A549 (cell line): ENCODE results near the gene CD151.
A peak's percentile ranks its signal among the peaks of the same experiment; 100 is the strongest.

Experiments
- CBX8 ChIP-seq: fragments of 200-600 bp; sonication (generic); IDR thresholded peaks from 2 replicates; pipeline ENCODE4 v1.6.1; 2016
- HDAC2 ChIP-seq: fragments of 200-600 bp; sonication (generic); IDR thresholded peaks from 2 replicates; pipeline ENCODE4 v1.6.1; 2016
- HOXA7 ChIP-seq: fragments of 250-450 bp; sonication (Bioruptor Pico); IDR thresholded peaks from 2 replicates; pipeline ENCODE4 v1.5.0; 2020; ENCODE audit warnings: mild to moderate bottlenecking, moderate library complexity
- JUN ChIP-seq, 2 experiments: fragments of >200 bp; sonication (Bioruptor Twin); formaldehyde crosslinking; IDR thresholded peaks; 2 replicates in 1 of 2; 3 replicates in 1 of 2; pipeline ENCODE4 v1.6.1; 2016 to 2017
- MAFK ChIP-seq: fragments of 450-650 bp; IDR thresholded peaks from 2 replicates; pipeline ENCODE4 v1.6.1; 2014; ENCODE audit not compliant: partially characterized antibody
- MAZ ChIP-seq: fragments of 150-350 bp; IDR thresholded peaks from 2 replicates; pipeline ENCODE4 v1.6.1; 2014; ENCODE audit warnings: antibody characterized with exemption, low read depth, low read length, borderline replicate concordance
- MYC ChIP-seq: IDR thresholded peaks from 2 replicates; pipeline ENCODE4 v1.6.1; 2012; ENCODE audit warnings: mild to moderate bottlenecking, inconsistent platforms, low read length, improper control_type of control experiment, borderline replicate concordance
- NR3C1 ChIP-seq: fragments of >200 bp; sonication (Bioruptor Twin); formaldehyde crosslinking; IDR thresholded peaks from 3 replicates; pipeline ENCODE4 v1.6.1; 2017
- POLR2A ChIP-seq: IDR thresholded peaks from 2 replicates; pipeline ENCODE4 v1.6.1; 2012; ENCODE audit warnings: mild to moderate bottlenecking, low read length
- SREBF2 ChIP-seq: fragments of 450-650 bp; IDR thresholded peaks from 2 replicates; pipeline ENCODE4 v1.6.1; 2014; ENCODE audit warnings: mild to moderate bottlenecking, moderate library complexity
- TP53 ChIP-seq: fragments of 250-450 bp; sonication (Bioruptor Pico); IDR thresholded peaks from 2 replicates; pipeline ENCODE4 v1.5.0; 2021; ENCODE audit warnings: mild to moderate bottlenecking, moderate library complexity
- TF ChIP-seq, protein P1 (sequence below): IDR thresholded peaks from 2 replicates; pipeline ENCODE4 v1.6.1; 2012
- TF ChIP-seq, protein P2 (sequence below): fragments of >200 bp; sonication (Bioruptor Twin); formaldehyde crosslinking; IDR thresholded peaks from 3 replicates; pipeline ENCODE4 v1.5.1; 2016
- TF ChIP-seq, protein P3 (sequence below): IDR thresholded peaks from 2 replicates; pipeline ENCODE4 v1.6.1; 2012; ENCODE audit warnings: low read depth, borderline replicate concordance

DNA sequence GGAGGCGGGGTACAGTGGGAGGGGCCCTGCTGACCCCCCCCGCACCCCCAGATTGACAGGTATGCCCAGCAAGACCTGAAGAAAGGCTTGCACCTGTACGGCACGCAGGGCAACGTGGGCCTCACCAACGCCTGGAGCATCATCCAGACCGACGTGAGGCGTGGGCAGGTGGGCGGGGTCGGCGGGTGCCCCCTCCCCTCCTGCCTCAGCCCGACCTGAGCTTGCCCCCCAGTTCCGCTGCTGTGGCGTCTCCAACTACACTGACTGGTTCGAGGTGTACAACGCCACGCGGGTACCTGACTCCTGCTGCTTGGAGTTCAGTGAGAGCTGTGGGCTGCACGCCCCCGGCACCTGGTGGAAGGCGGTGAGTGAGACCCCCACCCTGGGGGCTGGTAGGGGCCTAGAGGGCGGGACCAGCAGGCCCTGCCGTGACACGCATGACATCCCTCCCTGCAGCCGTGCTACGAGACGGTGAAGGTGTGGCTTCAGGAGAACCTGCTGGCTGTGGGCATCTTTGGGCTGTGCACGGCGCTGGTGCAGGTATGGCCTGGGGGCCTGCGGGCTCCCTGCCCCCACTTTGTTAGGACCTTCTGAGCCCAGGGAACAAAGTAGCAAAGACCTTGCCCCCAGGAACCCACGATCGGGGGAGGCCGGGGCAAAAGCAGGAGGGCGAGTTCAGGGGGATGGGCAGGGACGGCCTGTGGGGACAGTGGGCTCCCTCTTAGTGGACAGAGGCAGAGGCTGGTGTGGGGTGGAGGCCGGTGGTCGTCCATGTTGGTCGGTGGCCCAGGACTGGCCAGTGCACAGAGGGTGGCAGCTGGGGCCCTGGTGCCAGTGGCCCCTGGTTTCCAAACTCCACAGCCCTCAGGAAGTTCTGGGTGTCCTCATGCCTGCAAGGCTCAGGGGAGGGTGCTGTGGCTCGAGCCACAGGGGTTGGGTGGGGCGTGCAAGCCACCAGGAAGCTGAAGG lies 33.0 kb downstream of the CD151 start:
- TF ChIP-seq HOXA7 (CRISPR knock-in tag) (no peak), POLR2A (no peak), MAFK (no peak), TP53 (CRISPR knock-in tag) (no peak), JUN (IDR thresholded peaks at IDR 0.05) (peak in 1 of 2 experiments; percentile 18; a peak in 1 of 5 replicates), SREBF2 (no peak), MYC (no peak), NR3C1 (no peak), CBX8 (no peak), HDAC2 (no peak), MAZ (no peak)
- TF ChIP-seq, protein P1, sequence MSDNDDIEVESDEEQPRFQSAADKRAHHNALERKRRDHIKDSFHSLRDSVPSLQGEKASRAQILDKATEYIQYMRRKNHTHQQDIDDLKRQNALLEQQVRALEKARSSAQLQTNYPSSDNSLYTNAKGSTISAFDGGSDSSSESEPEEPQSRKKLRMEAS, result no peak
- TF ChIP-seq, protein P2, sequence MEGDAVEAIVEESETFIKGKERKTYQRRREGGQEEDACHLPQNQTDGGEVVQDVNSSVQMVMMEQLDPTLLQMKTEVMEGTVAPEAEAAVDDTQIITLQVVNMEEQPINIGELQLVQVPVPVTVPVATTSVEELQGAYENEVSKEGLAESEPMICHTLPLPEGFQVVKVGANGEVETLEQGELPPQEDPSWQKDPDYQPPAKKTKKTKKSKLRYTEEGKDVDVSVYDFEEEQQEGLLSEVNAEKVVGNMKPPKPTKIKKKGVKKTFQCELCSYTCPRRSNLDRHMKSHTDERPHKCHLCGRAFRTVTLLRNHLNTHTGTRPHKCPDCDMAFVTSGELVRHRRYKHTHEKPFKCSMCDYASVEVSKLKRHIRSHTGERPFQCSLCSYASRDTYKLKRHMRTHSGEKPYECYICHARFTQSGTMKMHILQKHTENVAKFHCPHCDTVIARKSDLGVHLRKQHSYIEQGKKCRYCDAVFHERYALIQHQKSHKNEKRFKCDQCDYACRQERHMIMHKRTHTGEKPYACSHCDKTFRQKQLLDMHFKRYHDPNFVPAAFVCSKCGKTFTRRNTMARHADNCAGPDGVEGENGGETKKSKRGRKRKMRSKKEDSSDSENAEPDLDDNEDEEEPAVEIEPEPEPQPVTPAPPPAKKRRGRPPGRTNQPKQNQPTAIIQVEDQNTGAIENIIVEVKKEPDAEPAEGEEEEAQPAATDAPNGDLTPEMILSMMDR, result no peak
- TF ChIP-seq, protein P3, sequence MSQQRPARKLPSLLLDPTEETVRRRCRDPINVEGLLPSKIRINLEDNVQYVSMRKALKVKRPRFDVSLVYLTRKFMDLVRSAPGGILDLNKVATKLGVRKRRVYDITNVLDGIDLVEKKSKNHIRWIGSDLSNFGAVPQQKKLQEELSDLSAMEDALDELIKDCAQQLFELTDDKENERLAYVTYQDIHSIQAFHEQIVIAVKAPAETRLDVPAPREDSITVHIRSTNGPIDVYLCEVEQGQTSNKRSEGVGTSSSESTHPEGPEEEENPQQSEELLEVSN, result no peak
